ENCODE results near the gene THSD4.
A peak's percentile ranks its signal among the peaks of the same experiment; 100 is the strongest.

THSD4 gene

GRCh38 chr15:71748293-71748718 is 633.0 kb downstream of the THSD4 start:
- no peak for DNase-seq

- no peak for DNase-seq
These were observed 634.2 kb downstream of the THSD4 start for GRCh38 chr15:71749500-71749899.

- no peak for DNase-seq
These were observed 636.9 kb downstream of the THSD4 start for GRCh38 chr15:71752128-71752527.

GRCh38 chr15:71752604-71753289 is 637.5 kb downstream of the THSD4 start:
- DNase-seq: peak; percentile 10

GRCh38 chr15:71753346-71753745 is 638.1 kb downstream of the THSD4 start:
- DNase-seq: no peak

GRCh38 chr15:71754660-71755059 is 639.4 kb downstream of the THSD4 start:
- DNase-seq: no peak

- DNase-seq: no peak
These were observed 640.1 kb downstream of the THSD4 start for GRCh38 chr15:71755092-71755970.

- no peak for DNase-seq
These were observed 641.5 kb downstream of the THSD4 start for GRCh38 chr15:71756599-71757352.

GRCh38 chr15:71757741-71758530 is 642.7 kb downstream of the THSD4 start:
- no peak for DNase-seq

- no peak for DNase-seq
These were observed 643.4 kb downstream of the THSD4 start for GRCh38 chr15:71758711-71759110.

GRCh38 chr15:71760852-71761251 is 645.6 kb downstream of the THSD4 start:
- no peak for DNase-seq

GRCh38 chr15:71761649-71762048 is 646.4 kb downstream of the THSD4 start:
- no peak for DNase-seq

GRCh38 chr15:71768184-71768583 is 652.9 kb downstream of the THSD4 start:
- DNase-seq: no peak

GRCh38 chr15:71773206-71773859 is 658.1 kb downstream of the THSD4 start:
- DNase-seq: no peak

GRCh38 chr15:71775856-71776255 is 660.6 kb downstream of the THSD4 start:
- DNase-seq: no peak

GRCh38 chr15:71776304-71776703 is 661.0 kb downstream of the THSD4 start:
- no peak for DNase-seq

GRCh38 chr15:71777216-71777943 is 662.1 kb downstream of the THSD4 start:
- DNase-seq: peak; percentile 49

- DNase-seq: no peak
These were observed 664.0 kb downstream of the THSD4 start for GRCh38 chr15:71779073-71779797.

- no peak for DNase-seq
These were observed 665.1 kb downstream of the THSD4 start for GRCh38 chr15:71780115-71780976.
